Astrocyte (in vitro differentiated cells and primary cell): Measurements from ENCODE around the gene DAGLA. TPM values are rescaled to one million over a fixed set of nuclear protein-coding genes. Genes with fewer than 3 reads are reported as not detected.

Source experiments
- DNase-seq: peaks from one replicate; pipeline ENCODE4 v3.0.0-alpha.2; 2010; ENCODE audit warnings: low read depth
- FAIRE-seq: peaks from 2 replicates; lab custom pipeline; 2011; peaks lifted over from hg19 to GRCh38; lab: Jason Lieb, UNC
- H2AFZ ChIP-seq: 2 replicates; pipeline ENCODE4 v1.6.0; 2012; ENCODE audit warnings: low read depth, low read length, inconsistent platforms
- H3K27ac ChIP-seq: 2 replicates; pipeline ENCODE4 v1.5.1; 2011; ENCODE audit warnings: low read depth, low read length, inconsistent platforms
- H3K27me3 ChIP-seq: 2 replicates; pipeline ENCODE4 v1.6.0; 2011; ENCODE audit warnings: low read length, inconsistent platforms; ENCODE audit not compliant: insufficient read depth
- H3K36me3 ChIP-seq: 2 replicates; pipeline ENCODE4 v1.5.1; 2011; ENCODE audit warnings: low read length, inconsistent platforms; ENCODE audit not compliant: insufficient read depth
- H3K4me1 ChIP-seq: 2 replicates; pipeline ENCODE4 v1.5.1; 2011; ENCODE audit warnings: low read length, inconsistent platforms; ENCODE audit not compliant: insufficient read depth
- H3K4me2 ChIP-seq: 2 replicates; pipeline ENCODE4 v1.6.0; 2012; ENCODE audit warnings: low read length, inconsistent platforms
- H3K4me3 ChIP-seq: 2 replicates; pipeline ENCODE4 v1.5.1; 2011; ENCODE audit warnings: low read depth, mild to moderate bottlenecking, low read length, inconsistent platforms; ENCODE audit not compliant: insufficient read depth
- H3K79me2 ChIP-seq: 2 replicates; pipeline ENCODE4 v1.6.0; 2012; ENCODE audit warnings: mild to moderate bottlenecking, low read length, inconsistent platforms; ENCODE audit not compliant: insufficient read depth
- H3K9ac ChIP-seq: 2 replicates; pipeline ENCODE4 v1.6.0; 2012; ENCODE audit warnings: mild to moderate bottlenecking, low read length, inconsistent platforms
- H3K9me3 ChIP-seq: 2 replicates; pipeline ENCODE4 v1.5.1; 2012; ENCODE audit warnings: low read depth, mild to moderate bottlenecking, low read length, inconsistent platforms; ENCODE audit not compliant: insufficient read depth
- H4K20me1 ChIP-seq: 2 replicates; pipeline ENCODE4 v1.6.0; 2012; ENCODE audit warnings: low read length, inconsistent platforms; ENCODE audit not compliant: insufficient read depth
- H3K27ac Mint-ChIP-seq: one replicate; pipeline ENCODE4 v1.8.0; 2021; ENCODE audit warnings: mild to moderate bottlenecking, mixed read lengths; ENCODE audit not compliant: unreplicated experiment
- H3K27me3 Mint-ChIP-seq: one replicate; pipeline ENCODE4 v1.8.0; 2021; ENCODE audit warnings: low read depth, mixed read lengths; ENCODE audit not compliant: unreplicated experiment
- H3K36me3 Mint-ChIP-seq: one replicate; pipeline ENCODE4 v1.8.0; 2021; ENCODE audit warnings: low read depth, mixed read lengths; ENCODE audit not compliant: unreplicated experiment
- H3K4me1 Mint-ChIP-seq: one replicate; pipeline ENCODE4 v1.8.0; 2021; ENCODE audit warnings: low read depth, mixed read lengths; ENCODE audit not compliant: unreplicated experiment
- H3K4me3 Mint-ChIP-seq: one replicate; pipeline ENCODE4 v1.8.0; 2021; ENCODE audit warnings: mild to moderate bottlenecking, moderate library complexity, mixed read lengths; ENCODE audit not compliant: unreplicated experiment
- H3K9me3 Mint-ChIP-seq: one replicate; pipeline ENCODE4 v1.8.0; 2021; ENCODE audit warnings: mild to moderate bottlenecking, mixed read lengths; ENCODE audit not compliant: unreplicated experiment
- CTCF ChIP-seq: IDR thresholded peaks from 2 replicates; pipeline ENCODE4 v1.5.1; 2011; ENCODE audit warnings: low read depth, mild to moderate bottlenecking, inconsistent platforms, low read length, moderate library complexity; ENCODE audit not compliant: insufficient read depth
- EZH2 ChIP-seq: IDR thresholded peaks from 2 replicates; pipeline ENCODE4 v1.6.1; 2012; ENCODE audit warnings: mild to moderate bottlenecking, low read length, inconsistent platforms; ENCODE audit not compliant: insufficient read depth
- total RNA-seq: library from RNA; stranded (reverse); gene quantifications from 2 replicates; pipeline ENCODE4 v1.2.1, GENCODE V29; 2021

The DAGLA gene
- total RNA-seq, 1 donor from 2014 or later: 5.5 TPM

DNA sequence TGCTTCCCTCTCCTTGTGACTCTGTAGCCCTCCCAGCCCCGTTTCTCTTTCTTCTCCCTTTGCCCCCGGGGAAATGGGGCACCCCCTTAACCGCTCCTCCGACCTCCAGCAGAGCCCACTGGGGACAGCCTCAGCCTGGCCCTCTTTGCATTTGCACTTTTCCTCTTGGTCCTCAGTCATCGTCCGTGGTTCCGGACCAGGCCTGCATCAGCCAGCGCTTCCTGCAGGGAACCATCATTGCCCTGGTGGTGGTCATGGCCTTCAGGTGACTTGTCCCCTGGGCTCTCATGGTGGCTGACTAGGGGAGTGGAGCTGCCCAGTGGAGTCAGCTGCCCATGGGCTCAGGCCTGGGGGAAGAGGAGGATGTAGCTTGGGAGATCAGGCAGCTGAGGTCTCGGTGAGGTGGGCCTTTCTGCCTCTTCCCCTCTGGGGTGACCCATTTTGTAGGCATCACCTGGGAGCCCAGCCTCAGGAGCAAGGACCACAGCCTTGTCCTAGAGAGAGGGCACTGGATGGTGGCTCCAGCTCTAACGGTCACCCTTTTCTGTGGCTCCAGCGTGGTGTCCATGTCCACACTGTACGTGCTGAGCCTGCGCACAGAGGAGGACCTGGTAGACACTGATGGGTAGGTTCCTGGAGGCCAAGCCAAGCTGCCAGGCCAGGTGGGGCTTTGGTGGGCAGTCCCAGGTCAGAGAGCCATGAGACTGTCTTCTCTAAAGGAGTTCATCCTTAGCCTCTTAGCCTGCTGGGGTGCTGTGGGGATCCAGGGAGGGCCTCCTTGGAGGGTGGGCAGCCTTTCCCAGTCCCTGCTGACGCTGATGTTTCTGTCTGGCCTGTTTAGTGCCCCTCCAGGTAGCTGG lies 99.7 kb downstream of the DAGLA start:
- DNase-seq (no peak), FAIRE-seq (no peak)
- H3K9ac ChIP-seq: no peak overlapping the region
- peaks cover 19% of the 10 kb centered on the region for H3K4me1 ChIP-seq
- no peaks in the 10 kb centered on the region for H3K27me3 ChIP-seq
- no peak overlapping the region for H3K27ac Mint-ChIP-seq
- H3K4me2 ChIP-seq: no peak overlapping the region
- no peak overlapping the region for H2AFZ ChIP-seq
- no peak overlapping the region for H3K4me3 ChIP-seq
- H3K4me3 Mint-ChIP-seq: no peak overlapping the region
- H3K4me1 Mint-ChIP-seq: peaks cover 23% of the 10 kb centered on the region
- TF ChIP-seq EZH2: no peak
- no peak for TF ChIP-seq CTCF
- no peaks in the 10 kb centered on the region for H3K9me3 ChIP-seq
- H3K36me3 ChIP-seq: no peaks in the 10 kb centered on the region
- peaks cover 11% of the 10 kb centered on the region for H3K36me3 Mint-ChIP-seq
- no peak overlapping the region for H3K27ac ChIP-seq
- H3K27me3 Mint-ChIP-seq: no peaks in the 10 kb centered on the region
- peaks cover 22% of the 10 kb centered on the region for H4K20me1 ChIP-seq
- H3K79me2 ChIP-seq: no peaks in the 10 kb centered on the region
- no peaks in the 10 kb centered on the region for H3K9me3 Mint-ChIP-seq

- no peak overlapping the region for H2AFZ ChIP-seq
- no peak overlapping the region for H3K27ac ChIP-seq
These were observed 100.5 kb downstream of the DAGLA start for GRCh38 chr11:61780581-61781162.

More at GRCh38 chr11:61780581-61781162, 100.5 kb downstream of the DAGLA start:
- H3K79me2 ChIP-seq: no peaks in the 10 kb centered on the region
- H3K27ac Mint-ChIP-seq: no peak overlapping the region
- H3K27me3 Mint-ChIP-seq: no peaks in the 10 kb centered on the region
- no peaks in the 10 kb centered on the region for H3K27me3 ChIP-seq
- H3K4me1 Mint-ChIP-seq: peaks cover 26% of the 10 kb centered on the region
- peaks cover 25% of the 10 kb centered on the region for H4K20me1 ChIP-seq
- H3K4me2 ChIP-seq: no peak overlapping the region
- H3K4me1 ChIP-seq: peaks cover 19% of the 10 kb centered on the region
- H3K9ac ChIP-seq: no peak overlapping the region
- TF ChIP-seq CTCF (no peak), EZH2 (no peak)
- H3K9me3 ChIP-seq: no peaks in the 10 kb centered on the region
- no peaks in the 10 kb centered on the region for H3K9me3 Mint-ChIP-seq
- peaks cover 3% of the 10 kb centered on the region for H3K36me3 ChIP-seq
- no peak for DNase-seq
- no peak overlapping the region for H3K4me3 ChIP-seq
- no peak overlapping the region for H3K4me3 Mint-ChIP-seq
- FAIRE-seq: no peak
- peaks cover 14% of the 10 kb centered on the region for H3K36me3 Mint-ChIP-seq
